Measurements from ENCODE around the gene SDK1.
A peak's percentile ranks its signal among the peaks of the same experiment; 100 is the strongest.

The SDK1 gene

GRCh38 chr7:3866277-3866676 is 565.2 kb downstream of the SDK1 start:
- no peak for DNase-seq (ENCODE audit: low read depth in 3 of 3, low spot score in 1 of 3)

- DNase-seq (ENCODE audit: low read depth in 3 of 3, low spot score in 1 of 3): no peak
Observed at GRCh38 chr7:3867863-3868262, 566.8 kb downstream of the SDK1 start.

- DNase-seq (ENCODE audit: low read depth in 3 of 3, low spot score in 1 of 3): no peak
Observed at GRCh38 chr7:3879355-3880075, 578.5 kb downstream of the SDK1 start.

GRCh38 chr7:3880228-3880987 is 579.4 kb downstream of the SDK1 start:
- DNase-seq (ENCODE audit: low read depth in 3 of 3, low spot score in 1 of 3): no peak

GRCh38 chr7:3882782-3883181 is 581.7 kb downstream of the SDK1 start:
- no peak for DNase-seq (ENCODE audit: low read depth in 3 of 3, low spot score in 1 of 3)

- no peak for DNase-seq (ENCODE audit: low read depth in 3 of 3, low spot score in 1 of 3)
Observed at GRCh38 chr7:3884543-3884942, 583.5 kb downstream of the SDK1 start.

GRCh38 chr7:3887096-3887690 is 586.1 kb downstream of the SDK1 start:
- no peak for DNase-seq (ENCODE audit: low read depth in 3 of 3, low spot score in 1 of 3)

- DNase-seq (ENCODE audit: low read depth in 3 of 3, low spot score in 1 of 3): no peak
Observed at GRCh38 chr7:3888096-3888495, 587.0 kb downstream of the SDK1 start.

GRCh38 chr7:3892157-3892556 is 591.1 kb downstream of the SDK1 start:
- DNase-seq (ENCODE audit: low read depth in 3 of 3, low spot score in 1 of 3): no peak

GRCh38 chr7:3892686-3893085 is 591.6 kb downstream of the SDK1 start:
- no peak for DNase-seq (ENCODE audit: low read depth in 3 of 3, low spot score in 1 of 3)

- DNase-seq (ENCODE audit: low read depth in 3 of 3, low spot score in 1 of 3): no peak
Observed at GRCh38 chr7:3893151-3893788, 592.2 kb downstream of the SDK1 start.

GRCh38 chr7:3893789-3894153 is 592.7 kb downstream of the SDK1 start:
- DNase-seq (ENCODE audit: low read depth in 3 of 3, low spot score in 1 of 3): no peak

- no peak for DNase-seq (ENCODE audit: low read depth in 3 of 3, low spot score in 1 of 3)
Observed at GRCh38 chr7:3895341-3896116, 594.5 kb downstream of the SDK1 start.

- no peak for DNase-seq (ENCODE audit: low read depth in 3 of 3, low spot score in 1 of 3)
Observed at GRCh38 chr7:3896169-3896765, 595.2 kb downstream of the SDK1 start.

- peak in 2 of 3 donors; percentile 6 to 9 for DNase-seq (ENCODE audit: low read depth in 3 of 3, low spot score in 1 of 3)
Observed at GRCh38 chr7:3897430-3898372, 596.6 kb downstream of the SDK1 start.

- DNase-seq (ENCODE audit: low read depth in 3 of 3, low spot score in 1 of 3): no peak
Observed at GRCh38 chr7:3899559-3899991, 598.5 kb downstream of the SDK1 start.

GRCh38 chr7:3908153-3908552 is 607.1 kb downstream of the SDK1 start:
- no peak for DNase-seq (ENCODE audit: low read depth in 3 of 3, low spot score in 1 of 3)

GRCh38 chr7:3909128-3909527 is 608.1 kb downstream of the SDK1 start:
- no peak for DNase-seq (ENCODE audit: low read depth in 3 of 3, low spot score in 1 of 3)

GRCh38 chr7:3910054-3910453 is 609.0 kb downstream of the SDK1 start:
- DNase-seq (ENCODE audit: low read depth in 3 of 3, low spot score in 1 of 3): no peak

- DNase-seq (ENCODE audit: low read depth in 3 of 3, low spot score in 1 of 3): no peak
Observed at GRCh38 chr7:3911685-3912084, 610.6 kb downstream of the SDK1 start.
